Mucosa of descending colon (tissue), 3 donors: ENCODE data around the gene RAPGEF3. TPM values are rescaled to one million over a fixed set of nuclear protein-coding genes. Genes with fewer than 3 reads are reported as not detected.

Experiments
- ATAC-seq: fragments of 200-7000 bp; cut with Tn5 transposase; one replicate; pipeline ENCODE4 v1.9.1; 2020; ENCODE audit warnings: mild to moderate bottlenecking, moderate library complexity
- DNase-seq, 3 donors: peaks; one replicate each; pipeline ENCODE4 v3.0.0-alpha.2; 2020
- H3K36me3 ChIP-seq: fragments of 200-600 bp; one replicate; pipeline ENCODE4 v1.8.0; 2021; ENCODE audit warnings: low read depth, mild to moderate bottlenecking
- H3K4me1 ChIP-seq: fragments of 200-600 bp; one replicate; pipeline ENCODE4 v1.8.0; 2021; ENCODE audit warnings: low read depth, mild to moderate bottlenecking
- H3K4me3 ChIP-seq: fragments of 200-600 bp; one replicate; pipeline ENCODE4 v1.8.0; 2021; ENCODE audit warnings: mild to moderate bottlenecking
- H3K9me3 ChIP-seq: fragments of 200-600 bp; one replicate; pipeline ENCODE4 v1.8.0; 2021; ENCODE audit warnings: mild to moderate bottlenecking
- CTCF ChIP-seq: fragments of 200-600 bp; IDR thresholded peaks from one replicate; pipeline ENCODE4 v1.8.0; 2022; ENCODE audit warnings: antibody characterized with exemption, mild to moderate bottlenecking
- intact Hi-C, 2 donors: fragments of 100-400 bp; cut with DNase I in 1 of 2; cut with micrococcal nuclease in 1 of 2; formaldehyde crosslinking; loops; one replicate each; pipeline versions ENCODE4 v1.11.0 to v1.11.1; 2022; cut with DNase I, micrococcal nuclease
- total RNA-seq, 3 donors: library from RNA; stranded (reverse); fragmentation: NEBNext Ultra II Directional in 2 of 3; extraction: Animal tissue kit (Norgen Biotek cat#: 25700) in 2 of 3; gene quantifications; one replicate each; pipeline versions ENCODE4 v1.2.1 to v1.2.4, GENCODE V29; 2021 to 2023
- donor health status: DM: no; HTN: no; CAD: no; lungs with moderate emphysema.
- donor health status: DM: no; HTN: no; CAD: no.
- donor health status: DM: no; HTN: yes; CAD: no.

Gene RAPGEF3
- total RNA-seq, 3 donors from 2014 or later = 9.5 to 15.6 (median 11.4) TPM

- DNase-seq (peak; percentile 70 to 83 (median 76)), ATAC-seq (peak; percentile 41)
- Histone ChIP-seq H3K4me1 (peaks cover 26% of the 10 kb centered on the region), H3K4me3 (no peak overlapping the region), H3K36me3 (no peaks in the 10 kb centered on the region), H3K9me3 (no peaks in the 10 kb centered on the region)
- no peak for TF ChIP-seq CTCF
- intact Hi-C loops = no loop called here
These were observed 21.6 kb downstream of the RAPGEF3 start for GRCh38 chr12:47736877-47737676.

- Histone ChIP-seq H3K9me3 (no peaks in the 10 kb centered on the region), H3K4me1 (peaks cover 20% of the 10 kb centered on the region), H3K36me3 (no peaks in the 10 kb centered on the region), H3K4me3 (no peak overlapping the region)
- intact Hi-C loops = no loop called here
- ATAC-seq = peak; percentile 23
- peak in 1 of 3 donors; percentile 37 for DNase-seq
- no peak for TF ChIP-seq CTCF
These were observed 22.5 kb downstream of the RAPGEF3 start for GRCh38 chr12:47736216-47736615.

GRCh38 chr12:47735649-47736048 is 23.0 kb downstream of the RAPGEF3 start:
- no peak for TF ChIP-seq CTCF
- intact Hi-C loops = no loop called here
- no peak for ATAC-seq

GRCh38 chr12:47734725-47735480 is 23.8 kb downstream of the RAPGEF3 start:
- Histone ChIP-seq H3K4me3 (no peak overlapping the region), H3K36me3 (no peaks in the 10 kb centered on the region), H3K9me3 (no peaks in the 10 kb centered on the region), H3K4me1 (peaks cover 16% of the 10 kb centered on the region)
- no peak for TF ChIP-seq CTCF
- peak in 1 of 3 donors; percentile 26 for DNase-seq
- ATAC-seq = no peak
- intact Hi-C loops = no loop called here

More at GRCh38 chr12:47735649-47736048, 23.0 kb downstream of the RAPGEF3 start:
- peaks cover 19% of the 10 kb centered on the region for H3K4me1 ChIP-seq
- no peak for DNase-seq
- no peaks in the 10 kb centered on the region for H3K36me3 ChIP-seq
- H3K9me3 ChIP-seq = no peaks in the 10 kb centered on the region
- H3K4me3 ChIP-seq = no peak overlapping the region

GRCh38 chr12:47733142-47733541 is 25.5 kb downstream of the RAPGEF3 start:
- intact Hi-C loops = no loop called here
- DNase-seq (no peak), ATAC-seq (no peak)
- Histone ChIP-seq H3K4me3 (no peak overlapping the region), H3K9me3 (no peaks in the 10 kb centered on the region), H3K36me3 (no peaks in the 10 kb centered on the region), H3K4me1 (peaks cover 12% of the 10 kb centered on the region)
- no peak for TF ChIP-seq CTCF
